Mesenchymal stem cell (in vitro differentiated cells and primary cell): ENCODE data around the gene CRLF2.

Experiments
- DNase-seq: peaks from one replicate; pipeline ENCODE4 v3.0.0-alpha.2; 2013
- H2AFZ ChIP-seq: one replicate; pipeline ENCODE4 v1.6.1; 2013; ENCODE audit warnings: low read depth, mild to moderate bottlenecking, control low read depth, inconsistent platforms, low read length, moderate library complexity
- H2AK5ac ChIP-seq: 2 replicates; pipeline ENCODE4 v1.6.1; 2013; ENCODE audit warnings: low read length, moderate library complexity, mild to moderate bottlenecking, inconsistent platforms; ENCODE audit not compliant: severe bottlenecking
- H2BK120ac ChIP-seq: one replicate; pipeline ENCODE4 v1.6.1; 2013; ENCODE audit warnings: low read depth, mild to moderate bottlenecking, inconsistent platforms, low read length, moderate library complexity
- H2BK12ac ChIP-seq, 2 experiments: one replicate each; pipeline ENCODE4 v1.6.1; 2013; ENCODE audit warnings: inconsistent platforms in 2 of 2, low read length in 2 of 2, mild to moderate bottlenecking in 2 of 2, moderate library complexity in 2 of 2, control low read depth in 1 of 2
- H2BK15ac ChIP-seq: one replicate; pipeline ENCODE4 v1.6.1; 2013; ENCODE audit warnings: mild to moderate bottlenecking, low read depth, inconsistent platforms; ENCODE audit not compliant: poor library complexity, severe bottlenecking
- H2BK5ac ChIP-seq: 2 replicates; pipeline ENCODE4 v1.6.1; 2013; ENCODE audit warnings: low read depth, mild to moderate bottlenecking, low read length, control low read depth, inconsistent platforms; ENCODE audit not compliant: poor library complexity, severe bottlenecking
- H3K14ac ChIP-seq, 2 experiments: one replicate each; pipeline ENCODE4 v1.6.1; 2013; ENCODE audit warnings: inconsistent platforms in 2 of 2, low read length in 2 of 2, control low read depth in 1 of 2, mild to moderate bottlenecking in 1 of 2, moderate library complexity in 1 of 2
- H3K18ac ChIP-seq, 2 experiments: one replicate each; pipeline ENCODE4 v1.6.1; 2013; ENCODE audit warnings: inconsistent platforms in 2 of 2, low read length in 2 of 2, control low read depth in 1 of 2, low read depth in 1 of 2, mild to moderate bottlenecking in 1 of 2
- H3K23ac ChIP-seq, 2 experiments: one replicate each; pipeline ENCODE4 v1.6.1; 2013; ENCODE audit warnings: inconsistent platforms in 2 of 2, low read length in 2 of 2, mild to moderate bottlenecking in 2 of 2, moderate library complexity in 2 of 2, control low read depth in 1 of 2
- H3K27ac ChIP-seq: 2 replicates; pipeline ENCODE4 v1.5.1; 2013; ENCODE audit warnings: mild to moderate bottlenecking, moderate library complexity, low read length, control low read depth, inconsistent platforms; ENCODE audit not compliant: poor library complexity, severe bottlenecking
- H3K27me3 ChIP-seq, 2 experiments: 2 replicates each; pipeline versions ENCODE4 v1.6.1 to v1.7.0; 2013; ENCODE audit warnings: low read length in 2 of 2, mild to moderate bottlenecking in 2 of 2, moderate library complexity in 2 of 2, control low read depth in 1 of 2, inconsistent platforms in 1 of 2; ENCODE audit not compliant: control insufficient read depth in 1 of 2, insufficient read depth in 1 of 2
- H3K36me3 ChIP-seq, 2 experiments: 2 replicates each; pipeline versions ENCODE4 v1.6.1 to v1.7.0; 2013; ENCODE audit warnings: low read length in 2 of 2, control low read depth in 1 of 2, inconsistent platforms in 1 of 2, low read depth in 1 of 2, mild to moderate bottlenecking in 1 of 2; ENCODE audit not compliant: insufficient read depth in 2 of 2, control insufficient read depth in 1 of 2
- H3K4ac ChIP-seq, 2 experiments: one replicate each; pipeline ENCODE4 v1.6.1; 2013; ENCODE audit warnings: inconsistent platforms in 2 of 2, low read length in 2 of 2, mild to moderate bottlenecking in 2 of 2, moderate library complexity in 2 of 2, control low read depth in 1 of 2, low read depth in 1 of 2
- H3K4me1 ChIP-seq: 2 replicates; pipeline ENCODE4 v1.6.1; 2013; ENCODE audit warnings: low read depth, low read length, control low read depth; ENCODE audit not compliant: control insufficient read depth, insufficient read depth
- H3K4me2 ChIP-seq: 2 replicates; pipeline ENCODE4 v1.6.1; 2013; ENCODE audit warnings: low read length, mild to moderate bottlenecking, inconsistent platforms; ENCODE audit not compliant: poor library complexity, severe bottlenecking
- H3K4me3 ChIP-seq, 2 experiments: 2 replicates each; pipeline versions ENCODE4 v1.5.1 to v1.7.0; 2013; ENCODE audit warnings: low read length in 2 of 2, mild to moderate bottlenecking in 2 of 2, control low read depth in 1 of 2, low read depth in 1 of 2; ENCODE audit not compliant: insufficient read depth in 1 of 2
- H3K79me1 ChIP-seq: replicated peaks from 2 replicates; pipeline ENCODE4 v1.6.1; 2013; ENCODE audit warnings: mild to moderate bottlenecking, control low read depth, low read length, inconsistent platforms; ENCODE audit not compliant: poor library complexity, severe bottlenecking
- H3K9ac ChIP-seq: 2 replicates; pipeline ENCODE4 v1.7.0; 2013; ENCODE audit warnings: mild to moderate bottlenecking, low read length, moderate library complexity
- H3K9me3 ChIP-seq: 2 replicates; pipeline ENCODE4 v1.7.0; 2013; ENCODE audit warnings: mild to moderate bottlenecking, low read length; ENCODE audit not compliant: control insufficient read depth
- H4K8ac ChIP-seq: one replicate; pipeline ENCODE4 v1.6.1; 2013; ENCODE audit warnings: inconsistent platforms, mild to moderate bottlenecking, low read length, moderate library complexity
- H4K91ac ChIP-seq: one replicate; pipeline ENCODE4 v1.6.1; 2013; ENCODE audit warnings: mild to moderate bottlenecking, low read length, inconsistent platforms
- WGBS: methylation state at CpG from one replicate; pipeline ENCODE4 v1.1.7; 2013; ENCODE audit warnings: mixed read lengths; 5-methylcytosine and 5-hydroxymethylcytosine counted together

The CRLF2 gene

DNA sequence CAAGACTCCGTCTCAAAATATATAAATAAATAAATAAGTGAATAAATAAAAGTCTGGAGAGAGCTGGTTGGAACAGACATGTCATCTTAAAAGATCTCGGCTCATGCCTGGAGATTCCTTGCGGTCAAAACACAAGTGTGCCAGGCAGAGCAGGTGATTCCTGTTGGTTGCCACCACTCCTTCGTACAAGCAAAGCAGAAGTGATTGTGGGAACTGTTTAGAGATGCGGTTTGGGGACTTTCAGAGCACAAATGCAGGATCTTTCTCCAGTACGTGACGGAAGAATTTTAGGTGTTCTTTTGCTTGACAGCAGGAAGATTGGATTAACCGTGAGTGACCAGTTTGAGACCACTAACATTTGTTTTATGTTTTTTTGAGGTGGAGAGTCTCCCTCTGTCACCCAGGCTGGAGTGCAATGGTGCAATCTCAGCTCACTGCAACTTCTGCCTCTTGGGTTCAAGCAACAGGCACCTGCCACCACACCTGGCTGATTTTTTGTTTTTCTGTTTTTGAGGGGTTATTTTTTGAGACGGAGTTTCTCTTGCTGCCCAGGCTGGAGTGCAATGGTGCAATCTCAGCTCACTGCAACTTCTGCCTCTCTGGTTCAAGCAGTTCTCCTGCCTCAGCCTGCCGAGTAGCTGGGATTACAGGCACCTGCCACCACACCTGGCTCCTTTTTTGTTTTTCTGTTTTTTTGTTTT, 2.8 kb upstream of the CRLF2 start:
- Histone ChIP-seq H2BK12ac (no peak overlapping the region), H2BK5ac (no peak overlapping the region), H3K4me3 (no peak overlapping the region), H2BK15ac (no peak overlapping the region), H2BK120ac (no peak overlapping the region), H3K9ac (no peak overlapping the region), H3K4ac (no peak overlapping the region), H3K4me2 (no peak overlapping the region), H3K36me3 (no peaks in the 10 kb centered on the region), H3K9me3 (no peaks in the 10 kb centered on the region), H3K27ac (no peak overlapping the region), H3K23ac (no peak overlapping the region), H3K18ac (no peak overlapping the region), H2AK5ac (no peak overlapping the region), H3K27me3 (peaks cover 0 to 4% of the 10 kb centered on the region in 2 experiments), H2AFZ (no peak overlapping the region), H3K4me1 (no peaks in the 10 kb centered on the region), H3K14ac (no peak overlapping the region), H4K91ac (no peak overlapping the region), H3K79me1 (no peaks in the 10 kb centered on the region), H4K8ac (no peak overlapping the region)
- 88% methylated on average over 9 of the region's 10 CpGs for WGBS
- DNase-seq = no peak

DNA sequence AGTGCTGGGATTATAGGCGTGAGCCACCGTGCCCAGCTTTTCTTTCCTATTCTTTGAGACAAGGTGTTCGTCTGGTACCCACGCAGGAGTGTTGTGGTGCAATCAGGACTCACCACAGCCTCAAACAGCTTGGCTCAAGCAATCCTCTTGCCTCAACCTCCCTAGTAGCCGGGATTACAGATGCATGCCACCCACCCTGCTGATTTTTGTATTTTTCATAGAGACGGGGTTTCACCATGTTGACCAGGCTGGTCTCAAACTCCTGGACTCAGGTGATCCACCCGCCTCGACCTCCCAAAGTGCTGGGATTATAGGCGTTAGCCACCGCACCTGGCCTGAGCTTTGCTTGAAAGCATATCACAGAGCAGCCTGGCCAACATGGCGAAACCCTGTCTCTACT, 1.5 kb upstream of the CRLF2 start:
- H3K9ac ChIP-seq = no peak overlapping the region
- DNase-seq = no peak
- no peak overlapping the region for H2AK5ac ChIP-seq
- H3K18ac ChIP-seq = peak overlapping the region in 1 of 2 experiments; percentile 40
- WGBS = 96% methylated on average over 11 of the region's 11 CpGs
- no peak overlapping the region for H4K91ac ChIP-seq
- H2AFZ ChIP-seq = no peak overlapping the region
- H3K4me1 ChIP-seq = no peaks in the 10 kb centered on the region
- no peaks in the 10 kb centered on the region for H3K36me3 ChIP-seq
- no peak overlapping the region for H3K27ac ChIP-seq
- H2BK12ac ChIP-seq = no peak overlapping the region
- no peak overlapping the region for H3K23ac ChIP-seq
- H3K9me3 ChIP-seq = no peaks in the 10 kb centered on the region
- H3K79me1 ChIP-seq = no peaks in the 10 kb centered on the region
- H3K27me3 ChIP-seq = peaks cover 0 to 4% of the 10 kb centered on the region in 2 experiments
- H2BK15ac ChIP-seq = no peak overlapping the region
- H2BK5ac ChIP-seq = no peak overlapping the region
- no peak overlapping the region for H4K8ac ChIP-seq
- H3K4me3 ChIP-seq = no peak overlapping the region
- H3K4ac ChIP-seq = no peak overlapping the region
- H3K4me2 ChIP-seq = no peak overlapping the region
- H2BK120ac ChIP-seq = no peak overlapping the region
- no peak overlapping the region for H3K14ac ChIP-seq

DNA sequence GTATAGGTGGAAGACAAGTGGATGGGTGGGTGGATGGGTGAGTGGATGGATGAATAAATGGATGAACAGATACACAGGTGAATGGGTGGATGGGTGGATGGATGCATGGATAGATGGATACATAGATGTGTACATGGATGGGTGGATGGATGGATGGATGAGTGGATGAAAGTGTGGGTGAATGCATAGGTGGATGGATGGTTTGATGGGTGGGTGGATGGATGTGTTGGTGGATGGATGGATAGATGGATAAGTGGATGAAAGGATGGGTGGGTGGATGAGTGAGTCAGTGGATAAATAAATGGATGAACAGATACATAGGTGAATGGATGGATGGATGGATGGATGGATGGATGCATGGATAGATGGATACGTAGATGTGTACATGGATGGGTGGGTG, 1.6 kb downstream of the CRLF2 start:
- no peak overlapping the region for H3K14ac ChIP-seq
- H3K79me1 ChIP-seq = no peaks in the 10 kb centered on the region
- H3K9me3 ChIP-seq = no peaks in the 10 kb centered on the region
- H2BK5ac ChIP-seq = no peak overlapping the region
- no peak overlapping the region for H3K9ac ChIP-seq
- H2BK15ac ChIP-seq = no peak overlapping the region
- H2AK5ac ChIP-seq = no peak overlapping the region
- peak overlapping the region in 1 of 2 experiments; percentile 66 for H2BK12ac ChIP-seq
- H3K27ac ChIP-seq = no peak overlapping the region
- peaks cover 0 to 4% of the 10 kb centered on the region in 2 experiments for H3K27me3 ChIP-seq
- no peak overlapping the region for H3K4me2 ChIP-seq
- no peak overlapping the region for H3K23ac ChIP-seq
- no peak overlapping the region for H3K4ac ChIP-seq
- H3K4me3 ChIP-seq = no peak overlapping the region
- H4K8ac ChIP-seq = no peak overlapping the region
- no peak overlapping the region for H2BK120ac ChIP-seq
- peak overlapping the region; percentile 39 for H4K91ac ChIP-seq
- no peak overlapping the region for H3K18ac ChIP-seq
- no peak overlapping the region for H2AFZ ChIP-seq
- peaks cover 2% of the 10 kb centered on the region for H3K4me1 ChIP-seq
- DNase-seq = no peak
- no peaks in the 10 kb centered on the region for H3K36me3 ChIP-seq
- 93% methylated on average over 1 of the region's 1 CpG for WGBS

DNA sequence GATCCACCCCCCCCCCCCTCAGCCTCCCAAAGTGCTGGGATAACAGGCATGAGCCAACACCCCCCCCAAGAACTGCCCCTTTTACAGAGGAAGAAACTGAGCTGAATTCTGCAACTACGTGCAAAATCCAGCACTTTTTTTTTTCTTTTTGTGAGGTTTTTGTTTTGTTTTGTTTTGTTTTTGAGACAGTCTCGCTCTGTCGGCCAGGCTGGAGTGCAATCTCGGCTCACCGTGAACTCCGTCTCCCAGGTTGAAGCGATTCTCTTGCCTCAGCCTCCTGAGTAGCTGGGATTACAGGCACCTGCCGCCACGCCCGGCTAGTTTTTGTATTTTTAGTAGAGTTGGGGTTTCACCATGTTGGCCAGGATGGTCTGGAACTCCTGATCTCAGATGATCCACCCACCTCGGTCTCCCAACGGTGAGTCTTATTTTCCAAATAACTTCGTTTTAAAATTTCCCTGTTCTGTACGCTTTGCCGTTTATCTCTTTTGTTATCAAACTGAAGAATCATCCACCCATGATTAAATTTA, 4.9 kb downstream of the CRLF2 start:
- no peaks in the 10 kb centered on the region for H3K79me1 ChIP-seq
- H3K23ac ChIP-seq = no peak overlapping the region
- H3K9me3 ChIP-seq = no peaks in the 10 kb centered on the region
- DNase-seq = no peak
- H4K91ac ChIP-seq = no peak overlapping the region
- H3K36me3 ChIP-seq = no peaks in the 10 kb centered on the region
- H3K9ac ChIP-seq = peak overlapping the region; percentile 27
- no peak overlapping the region for H3K4ac ChIP-seq
- no peak overlapping the region for H2BK15ac ChIP-seq
- 81% methylated on average over 15 of the region's 15 CpGs for WGBS
- no peak overlapping the region for H3K4me3 ChIP-seq
- no peak overlapping the region for H3K27ac ChIP-seq
- H4K8ac ChIP-seq = no peak overlapping the region
- H2BK5ac ChIP-seq = no peak overlapping the region
- peaks cover 2% of the 10 kb centered on the region for H3K4me1 ChIP-seq
- no peak overlapping the region for H2AFZ ChIP-seq
- no peak overlapping the region for H3K4me2 ChIP-seq
- H3K18ac ChIP-seq = no peak overlapping the region
- H3K27me3 ChIP-seq = peaks cover 0 to 4% of the 10 kb centered on the region in 2 experiments
- H2BK120ac ChIP-seq = no peak overlapping the region
- H2AK5ac ChIP-seq = no peak overlapping the region
- no peak overlapping the region for H3K14ac ChIP-seq
- H2BK12ac ChIP-seq = no peak overlapping the region
